ENCODE measurements around the gene APOL2. TPM values are rescaled to one million over a fixed set of nuclear protein-coding genes. Genes with fewer than 3 reads are reported as not detected.

APOL2 gene
- total and polyA plus RNA-seq, 4 donors, result 19.9 to 37.8 (median 30.0) TPM

DNA sequence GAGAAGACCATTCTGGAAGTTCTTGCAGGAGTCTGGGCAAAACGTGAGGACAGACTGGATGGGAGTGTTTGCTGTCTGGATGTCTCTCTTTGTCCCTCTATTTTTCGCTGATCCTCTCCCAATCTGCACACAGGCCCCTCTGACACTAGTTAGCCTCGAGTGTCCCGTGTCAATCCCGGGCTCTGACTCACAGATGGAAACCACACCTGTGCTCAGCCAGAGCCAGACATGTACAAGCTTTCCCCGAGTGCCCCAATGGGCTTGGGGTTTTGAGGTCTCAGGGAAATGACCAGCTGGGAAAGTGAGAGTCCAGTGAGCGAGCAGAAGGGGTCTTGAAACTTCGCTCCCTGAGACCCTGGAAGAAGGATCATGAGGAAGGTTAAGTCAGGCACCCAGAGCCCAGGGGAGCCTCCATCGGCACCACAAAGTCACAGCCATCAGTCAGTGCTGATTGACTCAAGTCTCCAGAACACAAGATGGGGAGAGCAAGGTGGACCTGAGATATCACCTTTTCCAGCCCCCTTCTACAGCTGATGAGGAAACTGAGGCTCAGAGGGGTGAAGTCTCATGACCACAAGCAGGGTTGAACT is 13.9 kb downstream of the APOL2 start:
- 94% methylated on average over 8 of the region's 9 CpGs for WGBS (ENCODE audit: insufficient coverage)
- H3K27me3 ChIP-seq (ENCODE audit: control insufficient read depth, insufficient read depth, low read length), result no peaks in the 10 kb centered on the region
- H3K4me3 ChIP-seq (ENCODE audit: low read depth, low read length), result no peak overlapping the region
- no peak overlapping the region for H3K27ac ChIP-seq (ENCODE audit: low read depth, low read length)
- H3K36me3 ChIP-seq (ENCODE audit: control insufficient read depth, insufficient read depth, low read length), result peaks cover 8% of the 10 kb centered on the region
- H3K9me3 ChIP-seq (ENCODE audit: control insufficient read depth, insufficient read depth, low read length), result no peaks in the 10 kb centered on the region
- peaks cover 4% of the 10 kb centered on the region for H3K4me1 ChIP-seq (ENCODE audit: control insufficient read depth, insufficient read depth, low read length)
- DNase-seq (ENCODE audit: low read depth in 4 of 6, low spot score in 6 of 6), result no peak

DNA sequence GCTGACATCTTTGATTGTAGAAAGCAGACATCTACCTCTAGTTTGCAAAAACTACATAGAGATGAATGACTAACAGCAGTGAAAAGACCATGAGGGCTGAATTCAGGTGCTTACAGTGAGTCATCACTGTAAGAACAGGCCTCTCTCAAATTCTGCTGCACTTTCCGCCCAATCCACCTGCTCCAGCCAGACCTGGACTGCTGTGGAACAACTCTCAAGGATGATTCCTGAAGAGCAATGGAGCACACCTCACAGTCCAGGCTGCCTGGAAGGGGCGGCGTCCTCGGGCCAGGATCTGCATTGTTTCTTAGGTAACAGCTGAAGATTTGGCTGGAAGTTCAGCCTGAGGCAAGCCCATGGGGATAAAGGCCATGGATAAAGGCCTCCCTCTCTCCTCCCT is 15.1 kb downstream of the APOL2 start:
- H3K4me3 ChIP-seq (ENCODE audit: low read depth, low read length), result no peak overlapping the region
- H3K9me3 ChIP-seq (ENCODE audit: control insufficient read depth, insufficient read depth, low read length), result no peaks in the 10 kb centered on the region
- no peaks in the 10 kb centered on the region for H3K27me3 ChIP-seq (ENCODE audit: control insufficient read depth, insufficient read depth, low read length)
- no peak overlapping the region for H3K27ac ChIP-seq (ENCODE audit: low read depth, low read length)
- peaks cover 8% of the 10 kb centered on the region for H3K36me3 ChIP-seq (ENCODE audit: control insufficient read depth, insufficient read depth, low read length)
- H3K4me1 ChIP-seq (ENCODE audit: control insufficient read depth, insufficient read depth, low read length), result peaks cover 4% of the 10 kb centered on the region
- no peak for DNase-seq (ENCODE audit: low read depth in 4 of 6, low spot score in 6 of 6)
- 93% methylated on average over 4 of the region's 4 CpGs for WGBS (ENCODE audit: insufficient coverage)

DNA sequence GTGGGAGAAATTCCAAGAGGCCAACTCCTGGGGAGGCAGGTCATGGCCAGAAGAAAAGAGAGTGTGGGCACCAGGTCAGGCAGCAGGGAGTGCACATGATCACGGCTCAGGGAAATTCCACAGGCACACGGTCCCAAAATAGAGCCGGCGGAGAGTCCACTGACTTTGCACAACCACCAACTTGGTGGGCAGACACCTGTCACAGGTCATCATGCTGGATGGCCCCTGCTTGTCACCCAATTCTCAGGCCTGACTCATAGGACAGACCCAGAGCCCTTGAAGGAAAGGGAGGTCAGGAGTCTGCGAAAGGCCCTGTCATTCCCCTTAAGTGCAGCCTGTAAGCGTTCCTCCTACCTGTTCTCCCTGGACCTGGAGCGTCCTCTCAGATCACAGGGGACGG is 15.8 kb downstream of the APOL2 start:
- WGBS (ENCODE audit: insufficient coverage), result 87% methylated on average over 8 of the region's 8 CpGs
- no peak overlapping the region for H3K4me3 ChIP-seq (ENCODE audit: low read depth, low read length)
- no peaks in the 10 kb centered on the region for H3K9me3 ChIP-seq (ENCODE audit: control insufficient read depth, insufficient read depth, low read length)
- no peaks in the 10 kb centered on the region for H3K4me1 ChIP-seq (ENCODE audit: control insufficient read depth, insufficient read depth, low read length)
- peaks cover 8% of the 10 kb centered on the region for H3K36me3 ChIP-seq (ENCODE audit: control insufficient read depth, insufficient read depth, low read length)
- no peaks in the 10 kb centered on the region for H3K27me3 ChIP-seq (ENCODE audit: control insufficient read depth, insufficient read depth, low read length)
- no peak overlapping the region for H3K27ac ChIP-seq (ENCODE audit: low read depth, low read length)
- no peak for DNase-seq (ENCODE audit: low read depth in 4 of 6, low spot score in 6 of 6)

DNA sequence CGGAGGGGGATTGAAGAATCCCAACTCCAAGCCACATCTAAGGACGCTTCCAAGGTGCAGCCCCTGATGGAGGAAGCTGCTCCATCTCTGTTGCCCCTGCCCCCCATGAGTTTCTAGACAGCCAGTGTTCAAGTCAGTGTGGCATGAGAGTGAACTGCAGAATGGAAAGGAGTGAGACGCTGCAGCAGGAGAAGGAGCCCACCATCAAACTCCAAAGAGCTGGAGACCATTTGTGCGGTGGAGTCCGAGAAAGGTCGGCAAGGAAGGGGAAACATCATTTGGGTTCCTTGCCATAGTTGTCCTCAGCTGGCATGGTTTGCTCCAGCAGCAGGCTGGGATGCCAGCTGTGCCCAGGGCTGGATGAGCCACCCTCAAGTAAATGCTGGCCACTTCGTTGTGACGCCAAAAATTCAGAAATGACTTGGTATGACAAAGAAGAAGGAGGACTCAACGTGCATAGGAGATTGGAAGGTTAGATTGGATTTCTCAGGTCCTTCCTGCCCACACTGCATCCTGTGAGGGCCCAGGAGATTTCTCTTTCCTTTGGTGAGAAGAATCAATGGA is 16.4 kb downstream of the APOL2 start:
- no peak for DNase-seq (ENCODE audit: low read depth in 4 of 6, low spot score in 6 of 6)
- Histone ChIP-seq H3K27me3 (ENCODE audit: control insufficient read depth, insufficient read depth, low read length) (no peaks in the 10 kb centered on the region), H3K4me3 (ENCODE audit: low read depth, low read length) (no peak overlapping the region), H3K27ac (ENCODE audit: low read depth, low read length) (no peak overlapping the region), H3K36me3 (ENCODE audit: control insufficient read depth, insufficient read depth, low read length) (peaks cover 8% of the 10 kb centered on the region), H3K9me3 (ENCODE audit: control insufficient read depth, insufficient read depth, low read length) (no peaks in the 10 kb centered on the region), H3K4me1 (ENCODE audit: control insufficient read depth, insufficient read depth, low read length) (no peaks in the 10 kb centered on the region)
- WGBS (ENCODE audit: insufficient coverage), result 92% methylated on average over 9 of the region's 9 CpGs

DNA sequence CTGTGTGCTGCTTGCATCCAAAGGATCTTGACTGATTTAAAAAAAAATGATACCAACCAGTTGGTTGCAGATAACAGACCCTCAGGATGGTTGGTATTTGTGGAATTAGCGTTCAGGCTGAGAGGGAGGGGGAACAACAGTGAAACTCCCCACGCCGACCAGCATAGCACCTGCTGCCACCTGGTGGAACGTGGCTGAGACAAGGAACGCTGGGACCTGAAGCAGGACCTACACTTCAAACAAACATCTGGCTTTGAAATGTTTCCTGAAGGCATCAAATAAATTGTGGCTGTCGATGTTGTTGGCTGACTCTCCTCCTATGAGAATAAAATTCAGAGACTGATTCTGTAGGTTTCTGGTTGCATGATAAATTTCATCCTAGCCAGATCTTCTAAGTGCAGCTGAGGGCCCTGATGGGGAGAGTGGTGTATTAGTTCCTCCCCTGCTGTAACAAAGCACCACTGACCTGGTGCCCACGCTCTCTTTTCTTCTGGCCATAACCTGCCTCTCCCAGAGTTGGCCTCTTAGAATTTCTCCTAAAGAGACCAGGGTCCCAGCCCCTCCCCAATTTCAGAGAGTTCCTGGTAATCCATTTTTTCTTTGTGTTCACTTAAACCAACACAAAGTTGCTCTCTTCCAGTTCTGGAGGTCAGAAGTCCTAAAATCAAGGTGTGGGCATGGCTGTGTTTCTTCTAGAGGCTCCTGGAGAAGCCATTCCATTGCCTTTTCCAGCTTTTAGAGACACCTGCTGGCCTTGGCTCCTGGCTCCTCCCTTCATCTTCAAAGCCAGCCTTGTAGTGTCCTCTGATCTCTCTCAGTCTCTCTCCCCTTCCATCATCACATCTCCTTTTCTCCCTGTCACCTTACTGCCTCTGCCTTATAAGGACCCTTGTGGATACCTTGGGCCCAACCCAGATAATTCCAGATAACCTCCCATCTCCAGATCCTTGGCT is 17.3 kb downstream of the APOL2 start:
- no peaks in the 10 kb centered on the region for H3K36me3 ChIP-seq (ENCODE audit: control insufficient read depth, insufficient read depth, low read length)
- no peaks in the 10 kb centered on the region for H3K4me1 ChIP-seq (ENCODE audit: control insufficient read depth, insufficient read depth, low read length)
- no peaks in the 10 kb centered on the region for H3K9me3 ChIP-seq (ENCODE audit: control insufficient read depth, insufficient read depth, low read length)
- no peaks in the 10 kb centered on the region for H3K27me3 ChIP-seq (ENCODE audit: control insufficient read depth, insufficient read depth, low read length)
- H3K27ac ChIP-seq (ENCODE audit: low read depth, low read length), result no peak overlapping the region
- DNase-seq (ENCODE audit: low read depth in 4 of 6, low spot score in 6 of 6), result peak in 2 of 6 donors; percentile 57 to 82
- 10% methylated on average over 2 of the region's 7 CpGs for WGBS (ENCODE audit: insufficient coverage)
- H3K4me3 ChIP-seq (ENCODE audit: low read depth, low read length), result no peak overlapping the region

DNA sequence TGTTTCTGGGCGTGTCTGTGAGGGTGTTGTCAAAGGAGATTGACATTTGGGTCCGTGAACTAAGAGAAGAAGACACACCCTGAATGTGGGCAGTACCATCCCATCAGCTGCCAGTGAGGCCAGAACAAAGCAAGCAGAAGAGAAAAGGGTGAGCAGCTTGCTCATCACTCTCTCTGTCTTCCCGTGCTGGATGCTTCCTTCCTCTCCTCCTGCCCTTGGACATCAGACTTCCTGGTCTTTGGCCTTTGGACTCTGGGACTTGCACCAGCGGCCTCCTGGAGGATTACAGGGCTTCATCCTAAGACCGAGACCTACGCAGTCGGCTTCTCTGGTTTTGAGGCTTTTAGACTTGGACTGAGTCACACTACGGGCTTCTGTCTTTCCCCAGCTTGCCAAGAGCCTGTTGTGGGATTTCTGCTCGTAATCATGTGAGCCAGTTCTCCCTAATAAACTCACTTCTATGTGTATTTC is 18.8 kb downstream of the APOL2 start:
- no peak overlapping the region for H3K27ac ChIP-seq (ENCODE audit: low read depth, low read length)

DNA sequence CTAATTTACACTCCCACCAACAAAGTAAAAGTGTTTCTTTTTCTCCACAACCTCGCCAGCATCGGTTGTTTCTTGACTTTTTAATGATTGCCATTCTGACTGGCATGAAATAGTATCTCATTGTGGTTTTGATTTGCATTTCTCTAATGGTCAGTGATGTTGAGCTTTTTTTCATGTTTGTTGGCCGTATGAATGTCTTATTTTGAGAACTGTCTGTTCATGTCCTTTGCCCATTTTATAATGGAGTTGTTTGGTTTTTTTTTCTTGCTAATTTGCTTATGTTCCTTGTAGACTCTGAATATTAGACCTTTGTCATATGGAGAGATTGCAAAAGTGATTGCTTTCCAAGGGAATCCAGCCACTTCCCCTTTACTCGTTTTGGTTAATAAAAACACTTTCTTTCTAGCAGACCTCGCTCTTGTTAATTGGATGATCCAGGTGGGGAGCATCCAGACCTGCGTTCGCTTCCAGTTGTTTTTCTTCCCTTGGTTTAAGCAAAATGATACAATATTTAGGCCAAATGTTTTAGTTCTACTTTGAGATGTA is 20.6 kb downstream of the APOL2 start:
- Histone ChIP-seq H3K27me3 (ENCODE audit: control insufficient read depth, insufficient read depth, low read length) (no peaks in the 10 kb centered on the region), H3K4me1 (ENCODE audit: control insufficient read depth, insufficient read depth, low read length) (no peaks in the 10 kb centered on the region), H3K9me3 (ENCODE audit: control insufficient read depth, insufficient read depth, low read length) (no peaks in the 10 kb centered on the region), H3K36me3 (ENCODE audit: control insufficient read depth, insufficient read depth, low read length) (no peaks in the 10 kb centered on the region), H3K27ac (ENCODE audit: low read depth, low read length) (no peak overlapping the region), H3K4me3 (ENCODE audit: low read depth, low read length) (no peak overlapping the region)
- no peak for DNase-seq (ENCODE audit: low read depth in 4 of 6, low spot score in 6 of 6)
- no CpG with 5 or more reads among the region's 7 CpGs for WGBS (ENCODE audit: insufficient coverage)

More for the DNA sequence above, 18.8 kb downstream of the APOL2 start:
- no peaks in the 10 kb centered on the region for H3K36me3 ChIP-seq (ENCODE audit: control insufficient read depth, insufficient read depth, low read length)
- H3K27me3 ChIP-seq (ENCODE audit: control insufficient read depth, insufficient read depth, low read length), result no peaks in the 10 kb centered on the region
- H3K4me3 ChIP-seq (ENCODE audit: low read depth, low read length), result no peak overlapping the region
- DNase-seq (ENCODE audit: low read depth in 4 of 6, low spot score in 6 of 6), result no peak
- WGBS (ENCODE audit: insufficient coverage), result 63% methylated on average over 5 of the region's 9 CpGs
- H3K9me3 ChIP-seq (ENCODE audit: control insufficient read depth, insufficient read depth, low read length), result no peaks in the 10 kb centered on the region
- no peaks in the 10 kb centered on the region for H3K4me1 ChIP-seq (ENCODE audit: control insufficient read depth, insufficient read depth, low read length)

DNA sequence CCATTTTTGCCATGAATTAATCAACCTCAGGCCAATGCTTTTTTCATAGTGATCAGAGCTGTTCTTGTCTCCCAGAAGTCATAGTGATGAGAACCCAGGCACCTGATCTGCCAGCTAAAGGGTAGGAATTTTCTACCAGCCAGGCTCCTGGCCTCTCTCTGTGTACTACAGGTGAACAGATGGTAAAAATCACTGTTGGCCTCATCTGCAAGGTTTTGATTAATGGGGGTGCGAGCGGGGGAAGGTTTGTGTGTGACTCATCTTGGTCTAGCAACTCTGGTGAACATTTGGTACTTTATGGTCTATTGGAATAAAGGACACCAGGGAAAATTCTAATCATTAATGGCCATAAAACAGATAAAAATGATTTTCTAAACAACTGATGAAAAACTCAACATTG is 23.3 kb downstream of the APOL2 start:
- DNase-seq (ENCODE audit: low read depth in 4 of 6, low spot score in 6 of 6), result no peak
- no CpG with 5 or more reads among the region's 2 CpGs for WGBS (ENCODE audit: insufficient coverage)
- no peak overlapping the region for H3K4me3 ChIP-seq (ENCODE audit: low read depth, low read length)
- no peaks in the 10 kb centered on the region for H3K27me3 ChIP-seq (ENCODE audit: control insufficient read depth, insufficient read depth, low read length)
- H3K36me3 ChIP-seq (ENCODE audit: control insufficient read depth, insufficient read depth, low read length), result no peaks in the 10 kb centered on the region
- no peaks in the 10 kb centered on the region for H3K9me3 ChIP-seq (ENCODE audit: control insufficient read depth, insufficient read depth, low read length)
- H3K27ac ChIP-seq (ENCODE audit: low read depth, low read length), result no peak overlapping the region
- H3K4me1 ChIP-seq (ENCODE audit: control insufficient read depth, insufficient read depth, low read length), result peaks cover 7% of the 10 kb centered on the region

DNA sequence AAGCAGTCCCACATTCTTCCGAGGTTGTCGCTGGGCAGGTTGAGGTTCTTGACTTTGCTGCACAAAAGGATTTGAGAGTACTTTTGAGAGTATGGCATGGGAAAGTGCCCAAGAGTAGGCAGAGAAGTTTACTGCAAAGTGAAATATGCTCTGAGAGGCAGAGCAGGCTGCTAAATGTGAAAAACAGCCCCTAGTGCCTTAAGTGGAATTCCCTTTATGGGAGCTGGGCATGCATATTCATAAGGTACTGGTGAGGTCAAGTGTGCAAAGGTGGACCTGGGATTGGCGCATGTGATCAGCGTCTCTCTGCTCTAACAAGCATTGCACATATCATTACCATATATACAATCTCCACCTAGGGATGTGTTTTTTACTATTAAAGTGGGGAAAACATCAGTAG is 25.7 kb downstream of the APOL2 start:
- DNase-seq (ENCODE audit: low read depth in 4 of 6, low spot score in 6 of 6), result peak in 1 of 6 donors; percentile 38
- Histone ChIP-seq H3K9me3 (ENCODE audit: control insufficient read depth, insufficient read depth, low read length) (no peaks in the 10 kb centered on the region), H3K27ac (ENCODE audit: low read depth, low read length) (no peak overlapping the region), H3K36me3 (ENCODE audit: control insufficient read depth, insufficient read depth, low read length) (no peaks in the 10 kb centered on the region), H3K4me1 (ENCODE audit: control insufficient read depth, insufficient read depth, low read length) (peaks cover 7% of the 10 kb centered on the region), H3K27me3 (ENCODE audit: control insufficient read depth, insufficient read depth, low read length) (no peaks in the 10 kb centered on the region), H3K4me3 (ENCODE audit: low read depth, low read length) (no peak overlapping the region)
- WGBS (ENCODE audit: insufficient coverage), result 79% methylated on average over 2 of the region's 4 CpGs
